ENCODE data around the gene RPL22.

Gene RPL22

DNA sequence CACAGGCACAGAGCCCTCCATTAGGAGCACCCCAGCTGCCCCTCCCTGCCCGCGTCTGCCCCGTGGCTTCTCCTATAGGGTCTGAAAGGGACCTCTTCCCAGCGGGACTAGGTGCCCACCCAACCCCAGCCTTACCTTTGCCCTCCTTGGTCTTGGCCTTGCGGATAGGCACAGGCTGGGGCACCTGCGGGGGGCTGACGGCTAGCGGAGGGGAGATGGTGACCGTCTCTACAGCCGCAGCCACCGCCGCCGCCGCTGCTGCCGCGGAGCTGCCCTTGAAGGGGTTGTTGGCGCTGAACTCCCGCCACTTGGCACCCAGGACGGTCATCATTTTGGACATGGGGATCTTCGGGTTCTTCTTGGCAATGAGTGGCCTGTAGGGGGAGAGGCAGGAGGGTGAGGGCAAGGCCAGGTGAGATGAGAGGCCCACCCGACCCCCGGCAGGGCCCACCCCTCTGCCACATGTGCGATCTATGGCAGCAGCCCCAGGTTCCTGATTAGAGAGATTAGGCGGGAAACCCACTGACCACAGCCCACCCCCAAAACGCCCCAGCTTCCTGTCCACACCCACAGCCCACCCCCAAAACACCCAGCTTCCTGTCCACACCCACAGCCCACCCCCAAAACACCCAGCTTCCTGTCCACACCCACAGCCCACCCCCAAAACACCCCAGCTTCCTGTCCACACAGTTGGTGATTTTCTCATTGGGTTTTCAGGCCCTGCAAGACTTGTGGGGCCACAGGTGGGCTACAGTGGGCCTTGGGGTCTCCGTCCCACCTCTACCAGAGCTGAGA is 44.7 kb downstream of the RPL22 start:
- DNase-seq (ENCODE audit: low read depth in 2 of 2) = no peak

DNA sequence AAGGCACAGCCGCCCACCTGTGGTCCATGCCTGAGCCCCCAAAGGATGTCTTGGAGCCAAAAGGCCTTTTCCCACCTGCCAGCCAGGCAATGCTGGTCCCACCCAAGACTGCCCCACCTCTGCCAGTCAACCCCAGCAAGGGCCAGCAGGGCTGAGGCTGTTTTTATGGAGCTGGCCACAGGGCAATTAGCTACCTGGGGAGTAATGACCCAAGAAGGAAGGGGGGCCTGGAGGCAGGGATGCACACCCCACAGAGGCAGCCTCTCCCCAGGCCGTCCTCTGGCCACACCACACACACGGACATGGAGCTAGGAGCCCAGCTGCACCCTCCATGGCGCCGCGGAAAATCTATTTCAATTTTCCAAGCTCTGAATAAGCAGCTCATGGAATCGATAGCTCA is 46.5 kb downstream of the RPL22 start:
- DNase-seq (ENCODE audit: low read depth in 2 of 2) = no peak

DNA sequence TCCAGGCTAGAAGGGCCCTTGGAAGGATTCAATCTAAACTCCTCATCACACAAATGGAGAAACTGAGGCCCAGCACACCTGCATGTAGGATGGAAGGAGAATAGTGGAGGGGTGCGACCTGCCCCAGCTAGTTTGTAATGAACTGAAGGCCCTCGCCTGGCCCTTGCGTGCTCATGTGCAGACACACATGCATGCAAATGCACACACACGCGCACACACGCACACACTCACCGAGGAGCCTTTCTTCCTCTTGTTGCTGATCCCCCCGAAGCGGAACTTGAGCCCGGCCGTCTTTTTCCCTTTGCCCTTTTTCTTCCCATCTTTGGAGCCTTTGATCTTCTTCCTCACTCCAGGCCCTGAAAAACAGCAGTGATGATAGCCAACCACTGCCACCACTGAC is 47.2 kb downstream of the RPL22 start:
- no peak for DNase-seq (ENCODE audit: low read depth in 2 of 2)

DNA sequence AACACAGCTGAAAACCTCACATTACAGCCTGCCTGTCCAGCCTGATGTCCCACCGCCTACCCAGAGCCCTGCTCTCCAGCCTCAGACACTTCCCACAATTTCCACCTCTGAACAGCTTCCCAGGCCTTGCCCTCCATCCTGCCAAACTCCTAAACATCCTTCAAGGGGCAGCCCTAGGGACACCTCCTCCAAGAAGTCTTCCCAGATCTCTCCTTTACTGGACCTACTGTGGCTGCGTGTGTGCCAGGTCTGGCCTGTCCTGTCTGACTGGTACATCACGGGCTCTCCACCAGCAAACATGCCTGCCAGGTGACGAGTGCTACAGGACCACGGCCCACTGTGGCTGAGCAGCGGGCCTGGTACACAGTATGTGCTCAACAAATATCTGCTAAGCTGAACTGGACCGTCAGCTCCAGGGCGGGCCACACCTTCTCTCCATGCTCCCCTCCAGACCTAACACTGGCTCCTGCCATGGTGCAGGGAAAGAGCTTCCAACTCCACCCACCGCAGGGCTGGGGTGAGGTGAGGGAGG is 48.0 kb downstream of the RPL22 start:
- no peak for DNase-seq (ENCODE audit: low read depth in 2 of 2)

- DNase-seq (ENCODE audit: low read depth in 2 of 2) = no peak
Measured at GRCh38 chr1:6150006-6150938, 49.1 kb downstream of the RPL22 start.

GRCh38 chr1:6149597-6149996 is 49.8 kb downstream of the RPL22 start:
- no peak for DNase-seq (ENCODE audit: low read depth in 2 of 2)

DNA sequence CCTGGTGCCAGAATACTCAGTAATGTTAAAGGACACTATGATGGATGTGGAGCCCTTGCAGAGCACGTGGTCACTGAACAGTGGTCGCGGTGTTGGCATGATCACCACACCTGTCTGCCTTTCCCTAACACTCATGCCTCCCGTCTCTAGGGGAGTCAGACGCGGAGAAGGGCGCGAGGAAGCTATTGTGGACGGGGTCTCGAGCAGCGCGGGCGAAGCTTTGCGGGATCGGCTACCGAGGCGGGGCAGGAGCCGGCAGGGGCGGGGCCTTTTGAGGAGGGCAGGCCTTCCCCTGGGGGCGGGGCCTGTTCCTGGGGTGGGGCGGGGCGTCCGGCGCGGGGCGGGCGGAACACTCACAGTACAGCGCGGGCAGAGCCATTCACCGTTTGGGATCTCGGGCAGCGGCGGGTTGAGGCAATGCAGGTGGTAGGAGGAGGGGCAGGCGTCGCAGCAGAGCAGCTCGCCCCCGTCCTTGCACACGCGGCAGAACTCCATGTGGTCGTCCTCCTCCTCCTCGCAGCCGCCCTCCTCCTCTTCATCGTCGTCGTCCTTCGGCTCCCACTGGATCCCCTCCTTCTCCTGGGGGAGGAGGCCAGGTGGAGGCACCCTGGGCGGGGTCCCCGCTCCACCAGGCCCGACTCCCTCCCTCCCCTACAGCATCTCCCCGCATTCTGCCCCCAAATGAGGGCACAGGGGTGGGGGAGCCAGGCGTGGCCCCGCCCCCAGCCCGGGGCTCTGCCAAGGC is 50.7 kb downstream of the RPL22 start:
- peak; percentile 30 to 34 for DNase-seq (ENCODE audit: low read depth in 2 of 2)

- no peak for DNase-seq (ENCODE audit: low read depth in 2 of 2)
Measured at GRCh38 chr1:6145864-6146410, 53.5 kb downstream of the RPL22 start.

GRCh38 chr1:6145396-6145750 is 54.0 kb downstream of the RPL22 start:
- no peak for DNase-seq (ENCODE audit: low read depth in 2 of 2)

DNA sequence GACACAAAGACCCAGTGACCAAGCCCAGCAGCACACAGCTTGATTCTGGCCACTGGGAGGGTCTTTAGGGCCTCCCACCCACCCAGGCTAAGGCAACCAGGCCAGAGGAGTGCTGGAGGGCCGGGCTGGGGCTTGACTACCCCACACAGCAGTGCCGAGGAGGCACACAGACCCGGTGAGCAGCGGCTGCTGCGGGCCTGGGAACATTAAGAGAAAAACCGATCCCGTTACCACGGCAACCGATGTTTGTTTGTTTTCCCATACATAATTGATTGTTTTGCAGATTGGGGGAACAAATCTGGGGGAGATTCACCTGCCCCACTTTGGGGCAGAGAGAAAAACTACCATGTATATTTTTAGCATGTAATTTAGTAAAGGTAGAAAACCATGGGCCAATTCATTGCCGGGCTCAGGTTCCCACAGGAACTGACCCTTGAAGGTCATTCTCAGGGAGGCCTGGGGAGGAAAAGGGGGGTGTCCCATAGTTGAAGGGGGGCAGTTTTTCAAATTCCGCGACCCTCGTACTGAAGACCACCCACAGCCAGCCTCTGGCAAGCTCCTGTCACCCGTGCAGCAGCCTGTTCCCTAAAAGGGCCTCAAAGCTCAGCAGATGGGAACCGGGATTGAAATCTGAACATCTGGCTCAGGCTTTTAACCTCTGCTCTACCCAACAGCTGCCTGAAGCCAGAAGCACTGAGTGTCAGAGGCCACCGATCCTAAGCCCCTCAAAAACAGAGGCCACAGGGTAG is 54.6 kb downstream of the RPL22 start:
- DNase-seq (ENCODE audit: low read depth in 2 of 2) = no peak

DNA sequence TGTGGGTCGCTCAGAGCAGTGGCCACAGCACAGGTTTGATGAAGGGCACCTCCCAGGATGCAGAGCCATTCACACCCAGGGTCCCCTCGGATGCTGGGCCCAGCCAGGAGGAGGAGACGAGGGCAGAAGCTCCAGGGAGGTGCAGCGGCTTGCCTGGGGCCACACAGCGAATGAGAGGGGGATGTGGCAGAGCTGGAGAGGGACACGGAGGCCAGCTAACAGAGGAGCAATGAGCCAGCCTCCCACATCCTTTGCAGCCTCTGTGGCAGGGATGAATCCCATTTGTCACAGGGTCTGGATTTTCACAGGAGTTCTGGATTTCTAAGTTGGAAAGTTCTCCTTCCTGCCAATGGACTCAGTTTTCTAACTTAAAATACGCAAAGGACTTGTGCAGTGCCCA is 55.2 kb downstream of the RPL22 start:
- DNase-seq (ENCODE audit: low read depth in 2 of 2) = no peak

- no peak for DNase-seq (ENCODE audit: low read depth in 2 of 2)
Measured at GRCh38 chr1:6143395-6143794, 56.0 kb downstream of the RPL22 start.

- DNase-seq (ENCODE audit: low read depth in 2 of 2) = no peak
Measured at GRCh38 chr1:6142734-6143133, 56.7 kb downstream of the RPL22 start.

- no peak for DNase-seq (ENCODE audit: low read depth in 2 of 2)
Measured at GRCh38 chr1:6142036-6142621, 57.3 kb downstream of the RPL22 start.

- no peak for DNase-seq (ENCODE audit: low read depth in 2 of 2)
Measured at GRCh38 chr1:6141592-6141991, 57.8 kb downstream of the RPL22 start.

GRCh38 chr1:6140413-6140812 is 59.0 kb downstream of the RPL22 start:
- no peak for DNase-seq (ENCODE audit: low read depth in 2 of 2)

DNA sequence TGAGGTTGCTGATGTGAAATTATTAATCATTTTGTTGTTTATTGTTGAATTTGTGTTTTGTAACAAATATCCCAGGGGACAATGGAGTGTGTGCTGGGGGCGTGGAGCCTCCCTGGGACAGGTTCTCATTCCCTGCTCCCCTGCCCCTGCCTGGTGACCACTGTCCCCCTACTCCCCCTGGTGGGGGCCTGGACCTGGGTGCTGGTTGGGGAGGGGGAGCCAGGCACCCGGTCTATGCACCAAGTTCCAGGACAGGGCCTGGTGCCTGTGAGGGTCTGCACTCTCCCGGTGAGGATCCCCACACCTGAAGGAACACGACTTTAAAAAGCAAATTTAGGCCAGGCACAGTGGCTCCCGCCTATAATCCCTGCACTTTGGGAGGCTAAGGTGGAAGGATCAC is 61.6 kb downstream of the RPL22 start:
- DNase-seq (ENCODE audit: low read depth in 2 of 2) = no peak

- DNase-seq (ENCODE audit: low read depth in 2 of 2) = no peak
Measured at GRCh38 chr1:6136516-6137220, 62.7 kb downstream of the RPL22 start.
